ENCODE measurements around the gene SPATS2.

SPATS2 gene

GRCh38 chr12:49518914-49519573 lies 151.8 kb downstream of the SPATS2 start:
- no peak for DNase-seq (ENCODE audit: extremely low read depth, low read depth)
- no peak for TF ChIP-seq CTCF (IDR thresholded peaks at IDR 0.05; ENCODE audit: low read depth, low read length, missing control alignments)
- no peak overlapping the region for H3K4me3 ChIP-seq (replicated peaks; ENCODE audit: low read depth, low read length)

GRCh38 chr12:49519574-49519936 lies 152.3 kb downstream of the SPATS2 start:
- no peak for DNase-seq (ENCODE audit: extremely low read depth, low read depth)
- no peak overlapping the region for H3K4me3 ChIP-seq (replicated peaks; ENCODE audit: low read depth, low read length)
- no peak for TF ChIP-seq CTCF (IDR thresholded peaks at IDR 0.05; ENCODE audit: low read depth, low read length, missing control alignments)

DNA sequence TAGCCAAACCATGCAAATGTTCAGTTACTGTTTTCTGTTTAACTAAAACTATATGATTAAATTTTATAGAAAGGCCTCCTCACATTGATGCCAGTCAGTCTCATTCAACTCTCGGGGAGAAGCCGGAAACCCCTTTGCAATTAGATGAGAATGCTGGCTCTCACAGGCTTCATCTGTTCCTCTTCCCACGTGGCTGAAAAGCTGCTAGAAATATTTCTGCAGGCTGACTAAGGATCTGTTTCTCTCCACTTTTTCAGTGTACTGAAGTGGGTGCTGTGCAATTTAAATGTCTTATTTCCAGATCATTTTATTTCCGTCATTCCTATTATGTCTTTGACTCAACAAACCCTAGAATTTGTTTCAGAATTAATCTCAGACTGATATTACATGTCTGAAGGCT lies 154.1 kb downstream of the SPATS2 start:
- no peak for TF ChIP-seq CTCF (IDR thresholded peaks at IDR 0.05; ENCODE audit: low read depth, low read length, missing control alignments)
- DNase-seq (ENCODE audit: extremely low read depth, low read depth): no peak
- H3K4me3 ChIP-seq (replicated peaks; ENCODE audit: low read depth, low read length): no peak overlapping the region

GRCh38 chr12:49524660-49525324 lies 157.5 kb downstream of the SPATS2 start:
- H3K4me3 ChIP-seq (replicated peaks; ENCODE audit: low read depth, low read length): no peak overlapping the region
- DNase-seq (ENCODE audit: extremely low read depth, low read depth): no peak
- no peak for TF ChIP-seq CTCF (IDR thresholded peaks at IDR 0.05; ENCODE audit: low read depth, low read length, missing control alignments)

DNA sequence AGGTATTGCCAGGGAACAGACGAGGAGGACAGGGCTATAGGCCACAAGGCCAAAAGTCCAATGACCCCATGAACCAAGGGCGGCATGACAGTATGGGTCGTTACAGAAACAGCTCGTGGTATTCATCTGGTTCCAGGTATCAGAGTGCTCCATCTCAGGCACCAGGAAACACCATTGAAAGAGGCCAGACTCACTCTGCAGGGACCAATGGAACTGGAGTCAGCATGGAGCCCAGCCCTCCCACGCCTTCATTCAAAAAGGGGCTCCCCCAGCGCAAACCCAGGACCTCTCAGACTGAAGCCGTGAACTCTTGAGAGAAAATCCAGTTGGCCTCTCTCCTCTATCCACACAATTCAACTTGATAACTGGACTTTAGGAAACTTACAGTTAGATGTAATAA lies 158.7 kb downstream of the SPATS2 start:
- no peak overlapping the region for H3K4me3 ChIP-seq (replicated peaks; ENCODE audit: low read depth, low read length)
- no peak for TF ChIP-seq CTCF (IDR thresholded peaks at IDR 0.05; ENCODE audit: low read depth, low read length, missing control alignments)
- no peak for DNase-seq (ENCODE audit: extremely low read depth, low read depth)

- H3K4me3 ChIP-seq (replicated peaks; ENCODE audit: low read depth, low read length): no peak overlapping the region
- DNase-seq (ENCODE audit: extremely low read depth, low read depth): no peak
- TF ChIP-seq CTCF (IDR thresholded peaks at IDR 0.05; ENCODE audit: low read depth, low read length, missing control alignments): no peak
These were observed 160.3 kb downstream of the SPATS2 start for GRCh38 chr12:49527361-49528130.

Data from HFF-Myc (cell line).